Smooth muscle cell (in vitro differentiated cells): ENCODE measurements around the gene GNAS-AS1. TPM values are rescaled to one million over a fixed set of nuclear protein-coding genes. Genes with fewer than 3 reads are reported as not detected.

Source experiments
- DNase-seq: peaks from one replicate; lab custom pipeline; 2025; ENCODE audit not compliant: unreplicated experiment; lab: John Stamatoyannopoulos, UW
- H2AFZ ChIP-seq: fragments of 200-600 bp; sonication (generic); 2 replicates; pipeline ENCODE4 v1.6.0; 2016; ENCODE audit warnings: antibody characterized with exemption, low read depth, mild to moderate bottlenecking
- H3F3A ChIP-seq: fragments of 200-600 bp; sonication (generic); 2 replicates; pipeline ENCODE4 v1.6.0; 2017; ENCODE audit warnings: antibody characterized with exemption, low read depth
- H3K27ac ChIP-seq: fragments of 200-600 bp; sonication (generic); 2 replicates; pipeline ENCODE4 v1.5.1; 2016; ENCODE audit warnings: low read depth, mild to moderate bottlenecking
- H3K27me3 ChIP-seq: fragments of 200-600 bp; sonication (generic); 2 replicates; pipeline ENCODE4 v1.6.1; 2016; ENCODE audit warnings: low read depth, mild to moderate bottlenecking
- H3K36me3 ChIP-seq: fragments of 200-600 bp; sonication (generic); 2 replicates; pipeline ENCODE4 v1.5.1; 2016; ENCODE audit warnings: low read depth
- H3K4me1 ChIP-seq: fragments of 200-600 bp; sonication (generic); 2 replicates; pipeline ENCODE4 v1.5.1; 2016; ENCODE audit warnings: low read depth
- H3K4me2 ChIP-seq: fragments of 200-600 bp; sonication (generic); 2 replicates; pipeline ENCODE4 v1.6.0; 2016; ENCODE audit warnings: mild to moderate bottlenecking
- H3K4me3 ChIP-seq: fragments of 200-600 bp; sonication (generic); 2 replicates; pipeline ENCODE4 v1.5.1; 2016; ENCODE audit warnings: mild to moderate bottlenecking
- H3K79me2 ChIP-seq: fragments of 200-600 bp; sonication (generic); 2 replicates; pipeline ENCODE4 v1.6.0; 2016; ENCODE audit warnings: low read depth, mild to moderate bottlenecking
- H3K9ac ChIP-seq: fragments of 200-600 bp; sonication (generic); 2 replicates; pipeline ENCODE4 v1.6.0; 2016; ENCODE audit warnings: low read depth
- H3K9me3 ChIP-seq: fragments of 200-600 bp; sonication (generic); replicated peaks from 2 replicates; pipeline ENCODE4 v1.5.1; 2016; ENCODE audit warnings: low read depth
- H4K20me1 ChIP-seq: fragments of 200-600 bp; sonication (generic); 2 replicates; pipeline ENCODE4 v1.6.0; 2016; ENCODE audit warnings: low read depth
- WGBS: methylation state at CpG from one replicate; pipeline ENCODE4 v1.1.7; 2016; ENCODE audit warnings: low lambda C conversion rate; 5-methylcytosine and 5-hydroxymethylcytosine counted together
- polyA plus RNA-seq: library from polyadenylated mRNA; unstranded; fragments of >200 nt; fragmentation: Nextera tagmentation; extraction: Ambion mirVana; gene quantifications from 2 replicates; pipeline ENCODE4 v1.2.1, GENCODE V29; 2016
- total RNA-seq: library from RNA; depleted of rRNA; stranded (reverse); fragments of >200 nt; gene quantifications from 2 replicates; pipeline ENCODE4 v1.2.3, GENCODE V29; 2014
- TF ChIP-seq, protein P1 (sequence below): fragments of 200-600 bp; sonication (generic); IDR thresholded peaks from 2 replicates; pipeline ENCODE4 v1.5.1; 2017; ENCODE audit warnings: borderline replicate concordance, mild to moderate bottlenecking, antibody characterized with exemption; ENCODE audit not compliant: insufficient read depth, poor library complexity, severe bottlenecking

Gene GNAS-AS1
- total and polyA plus RNA-seq, 2 experiments from 2014 or later, result 0.40 TPM; not detected in 1

DNA sequence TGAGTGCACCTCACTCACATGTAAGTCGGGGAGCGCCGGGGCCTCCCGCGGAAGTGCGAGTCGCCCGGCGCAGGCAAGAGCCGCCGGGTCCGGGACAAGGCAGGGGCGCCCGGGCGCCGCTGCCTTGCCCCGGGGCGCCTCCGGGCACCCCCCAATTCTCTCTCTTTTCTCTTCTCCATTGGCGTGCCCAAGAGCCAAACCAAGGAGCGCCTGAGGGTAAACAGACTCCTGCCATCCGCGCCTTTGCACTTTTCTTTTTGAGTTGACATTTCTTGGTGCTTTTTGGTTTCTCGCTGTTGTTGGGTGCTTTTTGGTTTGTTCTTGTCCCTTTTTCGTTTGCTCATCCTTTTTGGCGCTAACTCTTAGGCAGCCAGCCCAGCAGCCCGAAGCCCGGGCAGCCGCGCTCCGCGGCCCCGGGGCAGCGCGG, 38.6 kb upstream of the GNAS-AS1 start:
- WGBS, result under 1% methylated on average over 33 of the region's 35 CpGs
- H3F3A ChIP-seq, result peaks cover 4% of the 10 kb centered on the region
- H2AFZ ChIP-seq, result no peak overlapping the region
- H3K9me3 ChIP-seq, result no peaks in the 10 kb centered on the region
- H3K79me2 ChIP-seq, result peaks cover 26% of the 10 kb centered on the region
- H3K4me3 ChIP-seq, result peak overlapping the region; percentile 100
- peaks cover 21% of the 10 kb centered on the region for H3K4me1 ChIP-seq
- H3K27ac ChIP-seq, result peak overlapping the region; percentile 58
- DNase-seq, result no peak
- H3K9ac ChIP-seq, result peak overlapping the region; percentile 76
- H4K20me1 ChIP-seq, result peaks cover 19% of the 10 kb centered on the region
- no peaks in the 10 kb centered on the region for H3K36me3 ChIP-seq
- TF ChIP-seq, protein P1, sequence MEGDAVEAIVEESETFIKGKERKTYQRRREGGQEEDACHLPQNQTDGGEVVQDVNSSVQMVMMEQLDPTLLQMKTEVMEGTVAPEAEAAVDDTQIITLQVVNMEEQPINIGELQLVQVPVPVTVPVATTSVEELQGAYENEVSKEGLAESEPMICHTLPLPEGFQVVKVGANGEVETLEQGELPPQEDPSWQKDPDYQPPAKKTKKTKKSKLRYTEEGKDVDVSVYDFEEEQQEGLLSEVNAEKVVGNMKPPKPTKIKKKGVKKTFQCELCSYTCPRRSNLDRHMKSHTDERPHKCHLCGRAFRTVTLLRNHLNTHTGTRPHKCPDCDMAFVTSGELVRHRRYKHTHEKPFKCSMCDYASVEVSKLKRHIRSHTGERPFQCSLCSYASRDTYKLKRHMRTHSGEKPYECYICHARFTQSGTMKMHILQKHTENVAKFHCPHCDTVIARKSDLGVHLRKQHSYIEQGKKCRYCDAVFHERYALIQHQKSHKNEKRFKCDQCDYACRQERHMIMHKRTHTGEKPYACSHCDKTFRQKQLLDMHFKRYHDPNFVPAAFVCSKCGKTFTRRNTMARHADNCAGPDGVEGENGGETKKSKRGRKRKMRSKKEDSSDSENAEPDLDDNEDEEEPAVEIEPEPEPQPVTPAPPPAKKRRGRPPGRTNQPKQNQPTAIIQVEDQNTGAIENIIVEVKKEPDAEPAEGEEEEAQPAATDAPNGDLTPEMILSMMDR, result no peak
- peak overlapping the region; percentile 99 for H3K4me2 ChIP-seq
- H3K27me3 ChIP-seq, result no peaks in the 10 kb centered on the region

DNA sequence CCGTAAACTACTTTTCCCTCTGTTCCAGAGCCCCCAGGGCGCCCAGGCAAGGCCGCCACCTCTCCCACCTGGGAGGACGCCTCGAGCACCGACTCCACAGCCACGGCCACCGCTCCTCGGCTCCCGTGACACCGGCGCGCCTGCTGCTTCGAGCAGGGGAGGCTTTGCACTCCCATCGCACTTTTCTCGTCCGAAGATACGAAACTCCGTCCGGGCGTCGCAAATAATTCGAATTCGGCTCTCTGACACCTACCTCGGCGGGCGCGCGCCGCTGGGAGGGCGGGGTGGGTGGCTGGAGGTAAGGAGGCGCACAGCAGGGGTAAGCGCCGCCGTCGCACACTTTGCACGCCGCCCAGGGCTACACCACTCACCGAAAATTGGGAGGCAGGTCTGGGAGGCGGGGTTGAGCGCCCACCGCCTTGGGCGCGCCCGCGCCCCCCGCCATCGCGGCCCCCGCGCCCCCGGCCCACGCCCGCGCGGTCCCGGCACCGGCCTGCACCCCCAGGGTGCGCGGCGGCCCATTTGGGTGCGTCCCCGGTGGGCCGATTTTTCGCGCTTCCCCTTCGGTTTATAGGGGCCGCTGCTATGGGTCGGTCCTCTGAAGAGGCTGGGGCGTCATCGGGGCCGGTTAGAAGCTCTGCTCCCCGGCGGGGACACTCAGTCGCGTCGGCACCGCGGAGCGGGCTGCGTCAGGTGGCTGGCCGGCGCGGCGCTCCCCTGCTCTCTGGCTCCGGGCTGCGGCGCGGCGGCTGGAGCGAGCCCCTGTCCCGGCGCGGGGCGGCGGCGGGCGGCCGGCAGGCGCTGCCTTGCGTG, 38.0 kb upstream of the GNAS-AS1 start:
- Histone ChIP-seq H3K36me3 (no peaks in the 10 kb centered on the region), H3K79me2 (peaks cover 19% of the 10 kb centered on the region), H3K4me3 (peak overlapping the region; percentile 100), H3K9ac (peak overlapping the region; percentile 93), H3K4me1 (peaks cover 19% of the 10 kb centered on the region), H3K27me3 (no peaks in the 10 kb centered on the region), H3K4me2 (peak overlapping the region; percentile 99), H3K27ac (peak overlapping the region; percentile 59), H3K9me3 (no peaks in the 10 kb centered on the region), H2AFZ (peak overlapping the region; percentile 99), H3F3A (peaks cover 2% of the 10 kb centered on the region), H4K20me1 (peaks cover 13% of the 10 kb centered on the region)
- WGBS, result under 1% methylated on average over 76 of the region's 101 CpGs
- TF ChIP-seq, protein P1, result no peak
- peak; percentile 78 for DNase-seq

DNA sequence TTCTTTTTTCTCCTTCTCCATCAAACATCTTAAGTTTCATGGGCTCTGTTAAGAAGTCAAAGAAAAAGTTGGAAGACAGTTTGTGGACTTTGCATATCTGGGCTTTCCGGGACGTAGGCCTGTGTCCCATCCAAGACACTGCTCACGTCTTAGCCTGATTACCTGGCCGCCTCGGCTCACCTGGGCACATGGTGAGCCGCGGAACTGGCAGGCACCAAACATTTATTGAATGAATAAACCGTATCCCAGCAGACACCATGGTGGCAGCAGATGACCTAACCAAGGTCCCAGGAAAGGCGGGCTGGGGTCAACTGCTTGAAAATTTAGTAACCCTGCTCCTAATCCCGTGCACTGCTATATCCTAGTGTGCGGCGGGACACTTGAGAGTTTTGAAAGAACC, 37.4 kb upstream of the GNAS-AS1 start:
- peaks cover 7% of the 10 kb centered on the region for H3F3A ChIP-seq
- H3K36me3 ChIP-seq, result no peaks in the 10 kb centered on the region
- DNase-seq, result no peak
- no peaks in the 10 kb centered on the region for H3K27me3 ChIP-seq
- no peaks in the 10 kb centered on the region for H3K9me3 ChIP-seq
- no peak overlapping the region for H3K27ac ChIP-seq
- peaks cover 19% of the 10 kb centered on the region for H3K4me1 ChIP-seq
- H3K4me2 ChIP-seq, result peak overlapping the region; percentile 99
- H2AFZ ChIP-seq, result peak overlapping the region; percentile 99
- H3K9ac ChIP-seq, result peak overlapping the region; percentile 93
- peaks cover 13% of the 10 kb centered on the region for H3K79me2 ChIP-seq
- TF ChIP-seq, protein P1, result no peak
- H3K4me3 ChIP-seq, result peak overlapping the region; percentile 100
- 29% methylated on average over 12 of the region's 12 CpGs for WGBS
- peaks cover 7% of the 10 kb centered on the region for H4K20me1 ChIP-seq
